ENCODE results near the gene BOK. TPM values are rescaled to one million over a fixed set of nuclear protein-coding genes. Genes with fewer than 3 reads are reported as not detected.

BOK gene
- total and polyA plus RNA-seq, 2 of the 13 experiments (the other 11 are each of a cell fraction or from before 2014, with no cell fraction given): 35.5 to 39.2 TPM

GRCh38 chr2:241509155-241509784 lies 49.3 kb upstream of the BOK start (continued):
- TF ChIP-seq, protein P1, sequence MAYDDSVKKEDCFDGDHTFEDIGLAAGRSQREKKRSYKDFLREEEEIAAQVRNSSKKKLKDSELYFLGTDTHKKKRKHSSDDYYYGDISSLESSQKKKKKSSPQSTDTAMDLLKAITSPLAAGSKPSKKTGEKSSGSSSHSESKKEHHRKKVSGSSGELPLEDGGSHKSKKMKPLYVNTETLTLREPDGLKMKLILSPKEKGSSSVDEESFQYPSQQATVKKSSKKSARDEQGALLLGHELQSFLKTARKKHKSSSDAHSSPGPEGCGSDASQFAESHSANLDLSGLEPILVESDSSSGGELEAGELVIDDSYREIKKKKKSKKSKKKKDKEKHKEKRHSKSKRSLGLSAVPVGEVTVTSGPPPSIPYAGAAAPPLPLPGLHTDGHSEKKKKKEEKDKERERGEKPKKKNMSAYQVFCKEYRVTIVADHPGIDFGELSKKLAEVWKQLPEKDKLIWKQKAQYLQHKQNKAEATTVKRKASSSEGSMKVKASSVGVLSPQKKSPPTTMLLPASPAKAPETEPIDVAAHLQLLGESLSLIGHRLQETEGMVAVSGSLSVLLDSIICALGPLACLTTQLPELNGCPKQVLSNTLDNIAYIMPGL (CRISPR knock-in tag; IDR thresholded peaks at IDR 0.05; ENCODE audit: borderline replicate concordance in 1 of 2, low read depth in 1 of 2): no peak
- peak; percentile 33; the same call in 1 of the 2 replicates for TF ChIP-seq ZNF30 (CRISPR knock-in tag; IDR thresholded peaks at IDR 0.05)

DNA sequence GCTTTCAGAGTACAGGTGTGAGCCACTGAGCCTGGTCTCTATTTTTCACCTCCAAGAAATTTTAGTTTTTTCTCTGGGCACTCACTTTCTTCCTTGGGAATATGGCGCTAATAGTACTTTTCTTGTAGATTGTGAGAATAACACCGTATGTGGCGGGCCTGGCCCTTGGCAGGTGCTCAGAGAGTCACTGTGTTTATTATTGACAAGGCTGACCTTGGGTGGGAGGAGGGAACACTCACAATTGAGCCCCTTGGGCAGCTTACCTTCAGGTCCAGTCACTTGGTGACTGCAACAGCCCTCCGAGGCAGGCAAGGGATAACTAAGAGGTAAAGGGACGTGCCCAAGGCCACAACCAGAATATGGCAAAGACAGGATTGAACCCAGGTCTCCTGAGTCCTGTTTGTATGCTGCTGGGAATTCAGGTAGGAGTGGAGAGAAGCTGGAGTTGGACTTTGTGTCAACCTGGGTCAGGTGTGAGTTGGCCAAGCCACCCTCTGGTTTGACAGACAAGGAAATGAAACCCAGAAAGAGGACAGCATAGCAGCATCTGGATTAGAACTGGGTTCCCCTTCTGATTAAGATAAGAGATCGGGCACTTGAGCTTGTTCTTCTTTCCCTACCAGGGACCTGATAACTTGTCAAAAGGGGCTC lies 47.3 kb upstream of the BOK start:
- Histone ChIP-seq H3K27me3 (ENCODE audit: control insufficient read depth in 1 of 2, insufficient read depth in 2 of 2, low read length in 2 of 2) (no peaks in the 10 kb centered on the region), H4K20me1 (ENCODE audit: insufficient read depth, low read length) (peaks cover 10% of the 10 kb centered on the region; the same call in 1 of the 2 replicates), H3K4me3 (replicated peaks in 1 of 3; ENCODE audit: insufficient read depth in 1 of 3, low read depth in 2 of 3, low read length in 3 of 3) (no peak overlapping the region), H2AFZ (ENCODE audit: low read length) (no peak overlapping the region), H3K4me2 (ENCODE audit: low read depth, low read length) (peak overlapping the region; percentile 23), H3K79me2 (ENCODE audit: insufficient read depth, low read length) (peaks cover 18% of the 10 kb centered on the region), H3K9me3 (ENCODE audit: low read length) (no peaks in the 10 kb centered on the region), H3K4me1 (ENCODE audit: insufficient read depth, low read length) (peaks cover 58% of the 10 kb centered on the region), H3K36me3 (replicated peaks in 1 of 2; ENCODE audit: control insufficient read depth in 1 of 2, insufficient read depth in 2 of 2, low read length in 2 of 2) (no peaks in the 10 kb centered on the region), H3K27ac (ENCODE audit: extremely low read length, insufficient read depth, low read length) (no peak overlapping the region), H3K9ac (ENCODE audit: insufficient read depth, low read depth, low read length) (no peak overlapping the region)
- WGBS (ENCODE audit: low lambda C conversion rate): 75% methylated on average over 6 of the region's 6 CpGs
- TF ChIP-seq ZSCAN31 (CRISPR knock-in tag; IDR thresholded peaks at IDR 0.05; ENCODE audit: low read depth) (peak; percentile 27; the same call in 1 of the 2 replicates), ZEB1 (IDR thresholded peaks at IDR 0.05; ENCODE audit: insufficient replicate concordance, low read depth) (peak; percentile 67), GATAD2A (CRISPR knock-in tag; IDR thresholded peaks at IDR 0.05) (0 out of 2 replicates have a peak, but pooled peaks have one; percentile 14), CTCF (CRISPR knock-in tag; IDR thresholded peaks at IDR 0.05) (no peak), NRL (CRISPR knock-in tag; IDR thresholded peaks at IDR 0.05; ENCODE audit: borderline replicate concordance) (no peak), TBX2 (CRISPR knock-in tag; IDR thresholded peaks at IDR 0.05; ENCODE audit: borderline replicate concordance) (peak; percentile 19; the same call in 1 of the 2 replicates), HNF4A (CRISPR knock-in tag; IDR thresholded peaks at IDR 0.05) (peak; percentile 24; the same call in 1 of the 2 replicates), ZNF484 (CRISPR knock-in tag; IDR thresholded peaks at IDR 0.05; ENCODE audit: borderline replicate concordance, low read depth) (no peak), ZBTB33 (CRISPR knock-in tag; IDR thresholded peaks at IDR 0.05) (0 out of 2 replicates have a peak, but pooled peaks have one; percentile 25)
- TF ChIP-seq, protein P2, sequence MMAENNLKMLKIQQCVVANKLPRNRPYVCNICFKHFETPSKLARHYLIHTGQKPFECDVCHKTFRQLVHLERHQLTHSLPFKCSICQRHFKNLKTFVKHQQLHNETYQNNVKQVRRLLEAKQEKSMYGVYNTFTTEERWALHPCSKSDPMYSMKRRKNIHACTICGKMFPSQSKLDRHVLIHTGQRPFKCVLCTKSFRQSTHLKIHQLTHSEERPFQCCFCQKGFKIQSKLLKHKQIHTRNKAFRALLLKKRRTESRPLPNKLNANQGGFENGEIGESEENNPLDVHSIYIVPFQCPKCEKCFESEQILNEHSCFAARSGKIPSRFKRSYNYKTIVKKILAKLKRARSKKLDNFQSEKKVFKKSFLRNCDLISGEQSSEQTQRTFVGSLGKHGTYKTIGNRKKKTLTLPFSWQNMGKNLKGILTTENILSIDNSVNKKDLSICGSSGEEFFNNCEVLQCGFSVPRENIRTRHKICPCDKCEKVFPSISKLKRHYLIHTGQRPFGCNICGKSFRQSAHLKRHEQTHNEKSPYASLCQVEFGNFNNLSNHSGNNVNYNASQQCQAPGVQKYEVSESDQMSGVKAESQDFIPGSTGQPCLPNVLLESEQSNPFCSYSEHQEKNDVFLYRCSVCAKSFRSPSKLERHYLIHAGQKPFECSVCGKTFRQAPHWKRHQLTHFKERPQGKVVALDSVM (CRISPR knock-in tag; IDR thresholded peaks at IDR 0.05): no peak
- POLR2A ChIA-PET: interaction anchor here (1.0 to 1.4 kb wide), 2 partner anchors 10 to 15 kb away, joined by 3 read pairs; no protein-coding TSS in a partner anchor
- CTCF ChIA-PET (ENCODE audit: low intra/inter-chr PET ratio, low total read pairs): no interaction called here
- in situ Hi-C loops (cut with HindIII; ENCODE audit: extremely low pct_ligation_motif_present, low pct_unique_long_range_greater_than_20kb) (no loop called here), intact Hi-C loops (cut with micrococcal nuclease; ENCODE audit: unreplicated experiment) (no loop called here)
- no peak for FAIRE-seq
- TSS peak; percentile 51 for BruUV-seq (replicated peaks)
- no peak for DNase-seq (ENCODE audit: low spot score)
- ATAC-seq: no peak
